ENCODE measurements around the gene M6PR.
"Not testable (repeated sequence)": the region's sequence is repeated elsewhere in the genome, so short reads cannot be mapped to it uniquely, and the experiment has no call there.

M6PR gene

GRCh38 chr12:8914033-8914715 lies 35.3 kb downstream of the M6PR start, which contains the start of gene PHC1:
TSS of gene PHC1 (plus strand) at chr12:8914509. CDS start at chr12:8917678, 3,169 bp downstream.
- peak; percentile 45 to 59 for DNase-seq (ENCODE audit: extremely low read depth in 1 of 2, low read depth in 1 of 2)

GRCh38 chr12:8913702-8914032 lies 35.8 kb downstream of the M6PR start:
- no peak for DNase-seq (ENCODE audit: extremely low read depth in 1 of 2, low read depth in 1 of 2)

- no peak for DNase-seq (ENCODE audit: extremely low read depth in 1 of 2, low read depth in 1 of 2)
Observed at GRCh38 chr12:8912914-8913313, 36.5 kb downstream of the M6PR start.

GRCh38 chr12:8911606-8912268 lies 37.7 kb downstream of the M6PR start:
- DNase-seq (ENCODE audit: extremely low read depth in 1 of 2, low read depth in 1 of 2), result no peak

- DNase-seq (ENCODE audit: extremely low read depth in 1 of 2, low read depth in 1 of 2), result no peak
Observed at GRCh38 chr12:8909752-8910151, 39.7 kb downstream of the M6PR start.

GRCh38 chr12:8907513-8907912 lies 41.9 kb downstream of the M6PR start:
- DNase-seq (ENCODE audit: extremely low read depth in 1 of 2, low read depth in 1 of 2), result no peak

GRCh38 chr12:8906266-8907180 lies 42.9 kb downstream of the M6PR start:
- no peak for DNase-seq (ENCODE audit: extremely low read depth in 1 of 2, low read depth in 1 of 2)

DNA sequence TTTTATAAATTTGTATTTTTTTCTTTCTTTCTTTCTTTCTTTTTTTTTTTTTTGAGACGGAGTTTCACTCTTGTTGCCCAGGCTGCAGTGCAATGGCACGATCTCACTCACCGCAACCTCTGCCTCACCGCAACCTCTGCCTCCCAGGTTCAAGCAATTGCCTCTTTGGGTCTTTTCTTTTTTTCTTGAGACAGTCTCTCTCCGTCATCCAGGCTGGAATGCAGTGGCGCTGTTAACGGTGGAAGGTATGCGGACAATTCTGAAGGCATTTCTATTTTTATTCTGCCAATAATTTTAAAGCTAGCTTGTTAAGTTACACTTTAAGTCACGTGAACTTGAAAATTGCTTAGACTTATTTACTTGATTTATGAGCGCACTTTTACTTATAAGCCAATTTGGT lies 43.9 kb downstream of the M6PR start:
- DNase-seq (ENCODE audit: extremely low read depth in 1 of 2, low read depth in 1 of 2), result no peak

- no peak for DNase-seq (ENCODE audit: extremely low read depth in 1 of 2, low read depth in 1 of 2)
Observed at GRCh38 chr12:8904665-8905064, 44.8 kb downstream of the M6PR start.

DNA sequence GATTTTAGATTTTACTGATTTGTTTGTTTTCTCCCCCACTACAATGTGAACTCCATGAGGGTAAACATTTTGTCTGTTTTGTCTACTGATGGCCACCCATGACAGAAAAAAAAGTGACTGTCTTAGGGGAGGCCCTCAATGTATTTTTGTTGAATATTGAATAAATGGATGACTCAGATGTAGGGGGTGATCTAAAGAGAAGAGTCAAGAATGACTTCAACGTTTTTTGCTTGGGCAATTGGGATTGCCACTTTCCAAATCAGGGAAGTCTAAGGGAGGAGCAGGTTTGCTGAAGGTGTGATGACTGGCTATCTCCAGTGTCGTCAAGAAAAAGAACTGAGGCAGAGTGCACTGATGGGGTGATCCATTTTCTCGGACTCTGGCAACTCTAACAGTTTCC lies 45.8 kb downstream of the M6PR start:
- no peak for DNase-seq (ENCODE audit: extremely low read depth in 1 of 2, low read depth in 1 of 2)

DNA sequence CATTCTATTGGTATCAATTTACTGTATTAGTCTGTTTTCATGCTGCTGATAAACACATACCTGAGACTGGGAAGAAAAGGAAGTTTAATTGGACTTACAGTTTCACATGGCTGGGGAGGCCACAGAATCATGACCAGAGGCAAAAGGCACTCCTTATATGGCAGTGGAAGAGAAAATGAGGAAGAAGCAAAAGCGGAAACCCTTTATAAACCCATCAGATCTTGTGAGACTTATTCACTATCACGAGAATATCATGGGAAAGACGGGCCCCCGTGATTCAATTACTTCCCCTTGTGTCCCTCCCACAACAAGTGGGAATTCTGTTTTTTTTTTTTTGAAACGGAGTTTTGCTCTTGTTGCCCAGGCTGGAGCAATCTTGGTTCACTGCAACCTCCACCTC lies 46.7 kb downstream of the M6PR start:
- DNase-seq (ENCODE audit: extremely low read depth in 1 of 2, low read depth in 1 of 2), result not testable (repeated sequence)

DNA sequence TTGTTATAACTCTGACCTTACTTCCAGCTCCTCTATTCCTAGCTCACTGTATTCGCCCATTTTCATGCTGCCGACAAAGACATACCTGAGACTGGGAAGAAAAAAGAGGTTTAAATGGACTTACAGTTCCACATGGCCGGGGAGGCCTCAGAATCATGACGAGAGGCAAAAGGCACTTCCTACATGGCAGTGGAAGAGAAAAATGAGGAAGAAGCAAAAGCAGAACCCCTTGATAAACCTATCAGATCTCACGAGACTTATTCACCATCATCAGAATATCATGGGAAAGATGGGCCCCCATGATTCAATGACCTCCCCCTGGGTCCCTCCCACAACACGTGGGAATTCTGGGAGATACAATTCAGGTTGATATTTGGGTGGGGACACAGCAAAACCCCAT lies 49.6 kb downstream of the M6PR start:
- no peak for DNase-seq (ENCODE audit: extremely low read depth in 1 of 2, low read depth in 1 of 2)

DNA sequence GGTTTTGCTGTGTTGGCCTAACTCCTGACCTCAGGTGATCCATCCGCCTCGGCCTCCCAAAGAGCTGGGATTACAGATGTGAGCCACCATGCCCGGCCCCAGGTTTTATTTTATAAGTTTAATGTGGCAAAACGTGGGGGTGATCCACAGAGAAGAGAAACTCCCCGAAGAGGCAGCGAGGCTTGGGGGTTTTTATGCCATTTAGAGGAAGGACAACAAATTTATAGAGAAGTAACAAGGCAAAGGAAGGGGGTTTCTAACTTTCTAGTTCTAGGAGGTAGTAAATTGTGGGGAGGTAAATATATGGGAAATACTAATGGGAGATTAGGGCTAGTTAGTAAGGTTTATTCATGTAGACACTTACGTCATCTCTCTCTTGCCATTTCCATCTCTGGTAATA lies 52.4 kb downstream of the M6PR start:
- no peak for DNase-seq (ENCODE audit: extremely low read depth in 1 of 2, low read depth in 1 of 2)

GRCh38 chr12:8894986-8895385 lies 54.5 kb downstream of the M6PR start:
- DNase-seq (ENCODE audit: extremely low read depth in 1 of 2, low read depth in 1 of 2), result no peak

- no peak for DNase-seq (ENCODE audit: extremely low read depth in 1 of 2, low read depth in 1 of 2)
Observed at GRCh38 chr12:8894378-8894777, 55.1 kb downstream of the M6PR start.

DNA sequence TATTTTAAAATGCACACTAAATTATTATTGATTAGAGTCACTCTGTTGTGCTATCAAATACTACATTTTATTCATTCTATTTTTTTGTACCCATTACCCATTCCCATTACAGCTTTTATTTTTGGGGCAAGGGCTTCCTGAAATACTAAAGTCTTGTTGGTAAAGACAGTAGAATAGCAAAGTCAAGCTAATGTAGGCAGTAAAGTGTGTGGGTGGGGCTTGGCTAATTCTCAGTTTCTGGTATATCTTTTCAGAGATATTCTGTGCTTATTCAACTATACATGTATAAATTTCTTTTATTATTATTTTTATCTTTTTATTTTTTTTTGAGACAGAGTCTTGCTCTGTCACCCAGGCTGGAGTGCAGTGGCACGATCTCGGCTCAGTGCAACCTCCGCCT lies 57.5 kb downstream of the M6PR start:
- DNase-seq (ENCODE audit: extremely low read depth in 1 of 2, low read depth in 1 of 2), result no peak

All from activated CD8-positive, alpha-beta memory T cell treated with anti-CD3 and anti-CD28 coated beads for 1 hour (primary cell).